Thyroid gland (tissue), 4 donors: ENCODE data around the gene STRIP1. TPM values are rescaled to one million over a fixed set of nuclear protein-coding genes. Genes with fewer than 3 reads are reported as not detected.

Experiments
- DNase-seq, 2 donors: peaks; one replicate each; pipeline ENCODE4 v3.0.0-alpha.2; 2019
- H3K27ac ChIP-seq, 3 donors: fragments of 200-600 bp; sonication (generic); 1 replicate in 2 of 3; 2 replicates in 1 of 3; pipeline ENCODE4 v1.5.1; 2016 to 2019; ENCODE audit warnings: mild to moderate bottlenecking in 1 of 3, moderate library complexity in 1 of 3
- H3K27me3 ChIP-seq: fragments of 200-600 bp; sonication (generic); one replicate; pipeline ENCODE4 v1.5.1; 2019
- H3K36me3 ChIP-seq, 2 donors: fragments of 200-600 bp; sonication (generic); one replicate each; pipeline ENCODE4 v1.5.1; 2016 to 2019
- H3K4me1 ChIP-seq, 2 donors: fragments of 200-600 bp; sonication (generic); one replicate each; pipeline ENCODE4 v1.5.1; 2017 to 2019
- H3K4me3 ChIP-seq, 3 donors: fragments of 200-600 bp; sonication (generic); replicated peaks in 1 of 3; 1 replicate in 2 of 3; 2 replicates in 1 of 3; pipeline ENCODE4 v1.5.1; 2016; ENCODE audit warnings: mild to moderate bottlenecking in 1 of 3
- H3K9me3 ChIP-seq: fragments of 200-600 bp; sonication (generic); one replicate; pipeline ENCODE4 v1.5.1; 2017
- CTCF ChIP-seq, 6 experiments: fragments of 200-600 bp in 3 of 6; fragments of 450-650 bp in 3 of 6; sonication (generic) in 3 of 6; IDR thresholded peaks; one replicate each; pipeline ENCODE4 v1.5.1; 2016 to 2019; ENCODE audit warnings: antibody characterized with exemption in 6 of 6, mild to moderate bottlenecking in 2 of 6, inconsistent platforms in 1 of 6, moderate library complexity in 1 of 6
- POLR2A ChIP-seq, 2 donors: fragments of 450-650 bp; IDR thresholded peaks; one replicate each; pipeline ENCODE4 v1.6.1; 2017; ENCODE audit warnings: antibody characterized with exemption in 2 of 2, mild to moderate bottlenecking in 2 of 2, moderate library complexity in 1 of 2
- WGBS, 2 donors: methylation state at CpG; one replicate each; pipeline ENCODE4 v1.1.5; 2017; 5-methylcytosine and 5-hydroxymethylcytosine counted together
- intact Hi-C: fragments of 100-400 bp; cut with DNase I; formaldehyde crosslinking; loops from one replicate; pipeline ENCODE4 v1.15.1; 2023
- total RNA-seq, 4 donors: library from RNA; depleted of rRNA; stranded (reverse); fragments of >200 nt; gene quantifications; one replicate each; pipeline ENCODE4 v1.2.3, GENCODE V29; 2016

STRIP1 gene
- total RNA-seq, 4 donors from 2014 or later, result 36.2 to 63.4 (median 45.2) TPM

DNA sequence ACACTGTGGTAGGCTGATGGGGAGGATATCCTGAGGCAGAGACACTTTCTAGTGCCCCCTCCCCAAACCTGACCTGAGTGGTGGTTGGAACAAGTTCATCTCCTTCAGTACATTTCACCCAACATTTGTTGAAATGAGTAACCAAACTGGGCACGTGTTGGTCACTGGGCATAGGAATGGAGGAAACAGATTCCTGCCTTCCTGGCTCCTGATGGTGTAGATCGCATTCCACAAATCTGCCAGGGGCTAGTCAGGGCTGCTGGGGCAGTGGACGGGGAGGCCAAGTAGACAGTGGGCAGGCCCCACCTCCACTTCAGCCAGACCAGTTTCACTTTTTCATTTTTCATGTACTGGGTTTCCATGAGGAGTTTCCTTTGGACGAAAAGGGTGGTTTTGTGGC, 52.5 kb downstream of the STRIP1 start:
- H3K27me3 ChIP-seq, result peaks cover 19% of the 10 kb centered on the region
- no peak for DNase-seq
- 77 to 87% methylated on average over 4 of the region's 4 CpGs for WGBS, 2 donors
- H3K4me1 ChIP-seq, result peaks cover 11 to 14% of the 10 kb centered on the region in 2 donors
- no peak overlapping the region for H3K4me3 ChIP-seq
- intact Hi-C loops, result no loop called here
- no peaks in the 10 kb centered on the region for H3K9me3 ChIP-seq
- no peaks in the 10 kb centered on the region for H3K36me3 ChIP-seq
- TF ChIP-seq POLR2A (IDR thresholded peaks at IDR 0.05) (no peak), CTCF (IDR thresholded peaks at IDR 0.05) (no peak)
- H3K27ac ChIP-seq, result no peak overlapping the region

DNA sequence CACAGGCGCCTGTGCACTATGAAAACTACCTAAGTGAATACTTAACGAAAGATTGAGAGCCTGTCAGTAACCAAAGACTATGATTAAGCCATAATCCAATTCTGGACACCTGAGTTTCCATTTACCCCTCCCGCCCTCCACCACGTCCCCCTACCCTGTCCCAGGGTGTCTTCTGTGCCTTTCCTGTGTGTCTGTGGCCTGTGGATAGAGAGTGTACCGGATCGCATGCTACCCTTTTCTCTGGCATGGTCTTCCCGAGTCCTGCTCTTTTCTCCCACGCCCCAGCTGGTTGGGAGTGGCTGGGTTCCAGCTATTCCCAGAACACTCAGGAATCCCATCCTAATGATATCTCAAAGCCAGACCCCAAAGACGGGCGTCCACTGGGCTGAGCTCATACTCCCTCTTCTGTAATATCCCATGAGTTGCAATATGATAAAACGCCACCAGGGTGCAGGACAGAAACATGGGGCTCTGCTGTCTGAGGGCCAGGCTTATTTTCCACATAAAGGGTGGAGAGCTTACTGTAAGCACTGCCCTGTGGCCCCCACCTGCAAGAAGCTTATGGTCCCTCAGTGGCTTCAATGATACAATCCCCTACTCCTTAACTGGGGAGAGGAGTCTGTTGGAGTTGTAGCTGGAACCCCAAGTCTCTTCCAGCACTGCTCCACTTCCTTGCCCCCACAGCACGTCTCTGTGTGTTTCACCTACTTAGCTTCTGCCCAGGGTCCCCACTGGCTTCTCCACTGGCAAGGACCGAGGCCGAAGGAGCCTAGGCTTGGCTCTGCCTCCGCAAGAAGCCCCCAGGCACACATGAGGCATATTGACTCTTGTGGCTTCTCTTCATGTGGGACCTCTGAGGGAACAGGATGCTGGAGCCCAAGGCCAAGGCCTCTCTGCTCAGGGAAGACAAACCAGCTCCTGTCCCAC, 53.7 kb downstream of the STRIP1 start:
- Histone ChIP-seq H3K9me3 (no peaks in the 10 kb centered on the region), H3K36me3 (no peaks in the 10 kb centered on the region), H3K4me3 (no peak overlapping the region), H3K27ac (no peak overlapping the region), H3K4me1 (peaks cover 11 to 14% of the 10 kb centered on the region in 2 donors), H3K27me3 (peaks cover 15% of the 10 kb centered on the region)
- peak; percentile 15 to 17 for DNase-seq
- peak; percentile 19 to 69 (median 44) for TF ChIP-seq CTCF (IDR thresholded peaks at IDR 0.05)
- TF ChIP-seq POLR2A (IDR thresholded peaks at IDR 0.05), result no peak
- intact Hi-C loops, result no loop called here
- WGBS, 2 donors, result 55 to 57% methylated on average over 14 to 15 of the region's 15 CpGs

DNA sequence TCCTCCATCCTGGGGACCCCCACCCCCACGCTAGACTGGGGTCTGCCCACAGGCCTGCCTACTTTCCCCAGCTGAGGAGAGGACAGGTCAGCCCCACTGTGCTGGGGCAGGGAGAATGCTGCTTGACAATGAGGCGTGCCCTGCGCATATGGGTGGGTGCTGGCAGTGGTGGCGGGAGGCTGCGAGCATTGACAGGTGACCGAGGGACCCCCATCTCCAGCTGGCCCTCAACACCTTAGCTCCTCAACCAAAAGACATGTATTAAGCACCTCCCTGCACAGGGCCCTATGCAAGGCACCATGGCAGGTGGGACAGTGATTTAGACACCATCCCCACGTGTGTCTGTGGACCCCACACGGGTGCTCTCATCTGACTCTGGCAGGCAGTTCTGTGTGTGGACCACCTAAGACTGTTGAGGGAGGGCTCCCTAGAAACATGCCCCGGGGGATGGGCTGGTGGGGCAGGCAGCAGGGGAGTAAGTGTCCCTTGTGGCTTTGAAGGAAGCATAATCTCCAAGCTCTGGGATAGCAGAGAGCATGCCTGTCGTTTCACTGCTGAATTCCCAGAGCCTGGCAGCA, 54.4 kb downstream of the STRIP1 start:
- Histone ChIP-seq H3K9me3 (no peaks in the 10 kb centered on the region), H3K4me3 (no peak overlapping the region), H3K36me3 (no peaks in the 10 kb centered on the region), H3K27me3 (peaks cover 7% of the 10 kb centered on the region), H3K27ac (no peak overlapping the region), H3K4me1 (peaks cover 8% of the 10 kb centered on the region in 2 donors)
- 65 to 81% methylated on average over 4 to 5 of the region's 10 CpGs for WGBS, 2 donors
- intact Hi-C loops, result no loop called here
- TF ChIP-seq CTCF (IDR thresholded peaks at IDR 0.05) (no peak), POLR2A (IDR thresholded peaks at IDR 0.05) (no peak)
- DNase-seq, result no peak

DNA sequence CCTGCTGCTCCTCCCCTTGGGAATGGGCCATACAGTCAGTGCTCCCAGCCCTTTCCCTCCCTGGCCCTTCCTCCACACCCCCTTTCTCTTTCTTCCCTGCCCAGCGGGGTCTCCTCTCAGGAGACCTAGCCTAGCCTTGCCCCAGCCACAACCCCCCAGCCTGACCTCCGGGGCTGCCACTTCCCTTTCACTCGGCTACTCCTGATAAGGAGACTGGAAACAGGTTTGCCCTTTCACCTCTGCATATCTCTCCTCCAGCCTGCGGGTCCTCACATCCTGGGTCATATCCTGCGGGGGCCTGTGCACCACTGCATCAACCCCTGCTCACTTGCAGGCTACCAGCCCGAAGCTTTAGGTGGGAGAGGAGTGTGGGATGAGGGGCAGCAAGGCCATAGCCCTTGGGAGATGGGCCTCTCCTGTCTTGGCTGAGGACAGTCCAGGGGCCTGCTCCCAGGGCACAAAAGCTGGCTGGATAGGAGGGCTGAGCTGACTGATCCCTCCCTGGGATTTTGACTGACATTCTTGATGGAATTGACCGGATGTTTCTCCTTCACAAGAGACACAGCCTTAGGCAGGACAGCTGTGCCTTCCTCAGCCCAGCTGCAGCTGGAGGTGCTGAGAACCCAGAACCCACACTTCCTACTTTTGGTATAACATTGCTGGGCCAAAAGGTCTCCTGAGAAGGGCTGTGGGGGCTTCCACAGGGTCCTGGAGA, 55.3 kb downstream of the STRIP1 start:
- Histone ChIP-seq H3K27ac (no peak overlapping the region), H3K4me1 (no peaks in the 10 kb centered on the region), H3K4me3 (no peak overlapping the region), H3K36me3 (no peaks in the 10 kb centered on the region), H3K9me3 (no peaks in the 10 kb centered on the region), H3K27me3 (no peaks in the 10 kb centered on the region)
- intact Hi-C loops, result no loop called here
- TF ChIP-seq POLR2A (IDR thresholded peaks at IDR 0.05), result no peak
- no peak for DNase-seq
- WGBS, 2 donors, result 61 to 73% methylated on average over 6 to 7 of the region's 7 CpGs

- no peak for DNase-seq
- no peak overlapping the region for H3K4me3 ChIP-seq
- no peak for TF ChIP-seq CTCF (IDR thresholded peaks at IDR 0.05)
- no peak for TF ChIP-seq POLR2A (IDR thresholded peaks at IDR 0.05)
- no peaks in the 10 kb centered on the region for H3K36me3 ChIP-seq
- 79% methylated on average over 2 of the region's 2 CpGs for WGBS, 2 donors
- H3K27me3 ChIP-seq, result no peaks in the 10 kb centered on the region
- no peaks in the 10 kb centered on the region for H3K9me3 ChIP-seq
- no peak overlapping the region for H3K27ac ChIP-seq
- intact Hi-C loops, result no loop called here
- no peaks in the 10 kb centered on the region for H3K4me1 ChIP-seq
Measured at GRCh38 chr1:110091381-110091780, 57.0 kb downstream of the STRIP1 start.
